Glomerular visceral epithelial cell (primary cell): ENCODE data around the gene LAMB4.

Source experiments
- DNase-seq: peaks from one replicate; pipeline ENCODE4 v3.0.0-alpha.2; 2016; ENCODE audit errors: extremely low spot score

Gene LAMB4

GRCh38 chr7:107995184-107996071, 134.7 kb downstream of the LAMB4 start:
- DNase-seq, result peak; percentile 88

- no peak for DNase-seq
Observed at GRCh38 chr7:107994421-107995030, 135.6 kb downstream of the LAMB4 start.

DNA sequence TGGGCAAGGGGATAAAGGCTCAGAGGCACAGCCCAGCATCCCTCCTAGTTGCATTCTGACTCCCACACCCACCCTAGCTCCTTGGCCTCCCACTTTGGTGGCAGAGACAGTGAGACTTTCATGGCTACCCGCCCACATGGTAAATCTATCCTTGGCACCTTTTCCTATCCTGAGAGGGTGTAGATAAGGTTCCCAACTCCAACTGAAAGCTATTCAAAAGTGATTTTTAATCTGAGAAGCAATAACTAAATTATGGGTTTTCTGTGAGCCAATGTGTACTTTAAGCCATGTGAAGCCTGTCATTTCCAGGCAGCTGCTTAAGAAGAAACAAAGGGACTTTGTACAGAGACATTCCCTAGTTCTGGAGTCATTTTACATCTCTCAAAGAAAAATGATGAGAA, 136.3 kb downstream of the LAMB4 start:
- DNase-seq, result no peak

DNA sequence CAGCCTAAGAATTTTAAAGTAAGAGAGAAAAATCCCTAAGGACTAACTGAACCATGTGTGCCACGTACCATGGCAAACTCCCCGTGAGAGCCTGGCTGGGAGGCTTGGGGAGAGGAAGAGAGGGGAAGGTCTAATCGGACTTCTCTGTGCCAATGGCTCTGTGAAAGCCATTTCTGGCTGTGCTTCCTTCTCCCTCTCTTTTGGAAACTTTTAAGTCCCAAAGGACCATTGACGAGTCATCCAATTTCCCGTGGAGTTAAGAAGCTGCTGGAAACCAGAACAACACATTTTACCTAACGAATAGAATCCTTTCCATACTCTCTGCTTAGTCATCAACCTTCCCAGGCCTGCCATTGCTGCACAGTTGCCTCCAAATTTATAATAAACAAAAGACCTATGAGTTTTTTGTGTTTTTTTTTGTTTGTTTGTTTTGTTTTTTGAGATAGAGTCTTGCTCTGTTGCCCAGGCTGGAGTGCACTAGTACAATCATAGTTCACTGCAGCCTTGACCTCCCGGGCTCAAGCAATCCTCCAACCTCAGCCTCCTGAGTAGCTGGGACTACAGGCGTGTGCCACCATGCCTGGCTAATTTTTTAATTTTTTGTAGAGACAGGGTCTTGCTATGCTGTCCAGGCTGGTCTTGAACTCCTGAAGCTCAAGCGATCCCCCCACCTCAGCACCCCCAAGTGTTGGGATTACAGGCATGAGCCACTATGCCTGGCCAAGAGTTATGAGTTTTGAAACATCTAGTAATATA, 140.4 kb downstream of the LAMB4 start:
- no peak for DNase-seq

GRCh38 chr7:107982918-107983389, 147.2 kb downstream of the LAMB4 start:
- no peak for DNase-seq

DNA sequence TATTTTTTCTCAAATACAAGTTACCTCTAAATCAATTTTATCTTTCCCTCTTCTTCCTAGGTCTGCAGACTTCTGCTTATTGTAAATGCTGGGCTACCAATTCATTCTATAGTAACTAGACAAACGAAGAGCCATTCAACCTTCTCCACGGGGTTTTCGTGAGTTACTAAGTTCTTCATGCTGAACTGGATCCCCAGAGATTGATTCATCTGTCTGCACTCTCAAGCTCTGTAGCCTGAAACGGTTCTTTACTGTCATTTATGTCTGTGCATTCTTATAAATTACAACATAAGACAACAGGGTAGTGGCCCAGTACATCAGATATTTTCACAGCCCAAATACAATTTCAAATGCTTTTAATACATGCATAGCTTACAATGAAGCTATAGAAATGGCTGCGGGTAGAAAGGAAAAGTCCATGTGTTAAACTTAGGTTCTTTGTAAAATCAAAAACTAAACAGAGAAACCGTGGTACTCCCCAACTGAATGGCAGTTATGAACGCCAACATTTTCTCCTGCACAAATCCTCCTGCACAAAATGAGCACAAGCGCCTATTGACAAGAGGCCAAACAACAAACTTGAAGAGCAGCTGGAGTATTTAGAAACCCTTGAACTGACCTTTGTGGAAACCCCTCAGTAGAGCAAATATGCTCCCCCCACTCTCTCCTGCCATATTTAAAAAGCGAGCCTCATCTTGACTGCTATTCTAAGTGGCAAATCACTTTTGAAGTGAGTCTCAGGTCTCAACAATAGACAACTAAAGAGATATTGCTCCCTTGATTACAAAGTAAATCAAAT, 147.9 kb downstream of the LAMB4 start:
- DNase-seq, result no peak

GRCh38 chr7:107981466-107981865, 148.7 kb downstream of the LAMB4 start:
- no peak for DNase-seq

GRCh38 chr7:107980671-107981190, 149.4 kb downstream of the LAMB4 start:
- no peak for DNase-seq

DNA sequence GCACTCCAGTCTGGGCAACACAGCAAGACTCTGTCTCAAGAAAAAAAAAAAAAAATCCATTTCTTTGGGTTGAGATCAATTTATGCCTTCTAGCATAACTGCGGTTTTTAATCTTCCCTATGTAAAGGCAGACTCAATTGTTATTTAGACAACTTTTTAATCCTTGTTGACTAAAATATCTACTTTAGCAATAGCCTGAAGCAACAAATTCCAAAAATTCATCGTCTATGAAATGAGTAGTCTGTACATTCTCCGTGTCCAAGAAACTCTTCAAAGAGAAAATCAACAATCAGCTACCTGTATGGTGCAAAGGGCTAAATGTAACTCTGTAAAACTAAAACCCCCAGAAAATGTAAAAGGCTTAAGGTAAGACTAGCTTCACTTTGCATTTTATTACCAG, 150.0 kb downstream of the LAMB4 start:
- DNase-seq, result no peak

DNA sequence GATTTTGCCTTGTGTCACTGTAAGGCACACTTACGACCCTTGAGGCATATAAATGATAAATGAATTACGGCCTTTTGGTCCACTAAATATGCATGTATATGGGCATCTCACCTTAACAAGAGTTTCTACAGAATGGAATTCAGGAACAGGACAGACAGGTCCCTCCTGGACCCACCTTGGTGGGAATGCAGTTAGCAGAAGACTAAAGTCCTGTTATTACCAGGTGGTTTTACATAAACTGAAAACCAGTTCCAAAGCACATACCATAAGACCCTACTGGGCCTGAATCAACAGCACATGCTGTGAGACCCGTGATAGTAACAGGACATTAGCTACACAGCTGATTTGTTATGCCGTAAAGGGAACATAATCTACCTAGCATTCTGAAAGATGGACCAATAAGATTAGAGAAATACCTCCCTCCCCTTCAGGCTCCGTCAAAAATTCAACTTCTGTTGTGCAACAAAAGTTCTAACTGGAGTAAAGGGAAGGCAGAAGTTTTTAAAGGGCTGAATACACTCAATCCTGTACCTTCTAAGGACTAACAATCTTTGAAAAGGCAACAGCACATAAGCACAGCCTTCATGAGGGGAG, 151.2 kb downstream of the LAMB4 start:
- no peak for DNase-seq

DNA sequence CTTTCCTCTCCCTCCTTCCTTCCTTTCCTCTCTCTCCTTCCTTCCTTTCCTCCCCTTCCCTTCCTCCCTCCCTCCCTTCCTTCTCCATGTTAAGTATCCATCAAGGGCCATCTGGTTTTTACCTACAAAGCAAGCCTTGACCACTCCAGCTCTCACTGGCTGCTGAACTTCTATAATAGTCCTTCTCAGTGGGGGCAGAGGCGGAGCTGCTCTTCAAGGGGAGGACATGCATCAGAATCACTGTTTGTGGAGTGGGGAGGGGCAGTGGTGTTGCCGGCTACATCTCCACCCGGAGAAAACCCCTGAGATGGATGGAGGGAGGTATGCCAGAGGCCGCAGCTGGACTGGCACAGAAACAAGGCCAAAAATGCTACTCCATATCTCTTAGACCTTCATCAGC, 153.1 kb downstream of the LAMB4 start:
- no peak for DNase-seq

- DNase-seq, result no peak
Observed at GRCh38 chr7:107976620-107977019, 153.5 kb downstream of the LAMB4 start.

DNA sequence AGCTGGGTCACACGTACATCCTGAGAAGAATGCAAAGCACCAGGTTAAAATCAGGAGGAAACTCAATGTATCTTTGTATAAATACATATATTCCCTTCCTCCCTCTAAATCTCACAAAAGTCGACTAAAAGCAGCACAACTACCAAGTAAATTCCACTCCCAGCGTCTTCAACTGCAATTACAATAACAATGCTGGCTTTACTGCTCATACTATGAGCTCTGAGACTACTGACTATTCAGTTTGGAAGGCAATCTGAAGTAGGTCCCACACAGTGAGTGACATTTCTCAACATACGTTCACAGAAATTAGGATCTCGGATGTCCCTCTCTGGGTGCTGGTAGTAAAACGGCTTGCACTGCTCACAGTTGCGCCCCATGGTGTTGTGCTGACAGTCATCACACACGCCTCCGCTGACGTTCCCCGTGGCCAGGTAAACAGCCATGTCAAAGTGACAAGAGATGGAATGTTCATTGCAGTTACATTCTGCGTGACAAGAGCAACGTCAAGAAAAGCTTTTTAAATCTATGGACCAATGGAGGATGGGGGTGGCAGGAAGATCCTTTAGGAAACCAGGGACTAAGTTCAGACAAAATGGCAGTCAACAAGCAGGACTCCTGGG, 154.7 kb downstream of the LAMB4 start:
- DNase-seq, result no peak

GRCh38 chr7:107973861-107974260, 156.3 kb downstream of the LAMB4 start:
- no peak for DNase-seq
